ENCODE measurements around the gene BRIX1.

- TF ChIP-seq CTCF (IDR thresholded peaks at IDR 0.05), result no peak
- no peak for TF ChIP-seq POLR2AphosphoS5 (IDR thresholded peaks at IDR 0.05)
- TF ChIP-seq POLR2A (IDR thresholded peaks at IDR 0.05), result no peak
- TF ChIP-seq EP300 (IDR thresholded peaks at IDR 0.05), result no peak
Observed at GRCh38 chr5:34869256-34869655, 46.3 kb upstream of the BRIX1 start.

All from suprapubic skin (tissue), 4 donors.